HCT116 (cell line): ENCODE measurements around the gene SPACDR. TPM values are rescaled to one million over a fixed set of nuclear protein-coding genes. Genes with fewer than 3 reads are reported as not detected.
A peak's percentile ranks its signal among the peaks of the same experiment; 100 is the strongest.

Experiments
- ATAC-seq: fragments of 200-7000 bp; cut with Tn5 transposase; 2 replicates; pipeline ENCODE4 v1.9.1; 2020; ENCODE audit warnings: mild to moderate bottlenecking, moderate library complexity
- BruUV-seq: library from RNA; stranded (reverse); fragments of 400-500 nt; replicated peaks from 2 replicates; lab custom pipeline; 2021; lab: Mats Ljungman, UMichigan
- CTCF ChIA-PET: fragments of 300-600 bp; sonication (Branson Sonifier 250); formaldehyde crosslinking; loops from one replicate; lab custom pipeline; 2021; ENCODE audit warnings: antibody characterized with exemption; lab: Charles Lee
- POLR2A ChIA-PET: fragments of 300-600, 350-600 bp; sonication (Branson Sonifier 250); formaldehyde crosslinking; loops from one replicate; lab custom pipeline; 2021; ENCODE audit warnings: antibody characterized with exemption; lab: Charles Lee
- RAD21 ChIA-PET, 2 experiments: fragments of 300-600 bp; sonication (Branson Sonifier 250); formaldehyde crosslinking; loops; one replicate each; lab custom pipeline; 2023; ENCODE audit warnings: low total read pairs in 2 of 2; ENCODE audit not compliant: uncharacterized antibody in 2 of 2, unreplicated experiment in 2 of 2, low non-redundant PET in 1 of 2; lab: Charles Lee
- DNase-seq: peaks from one replicate; pipeline ENCODE4 v3.0.0-alpha.2; 2010; ENCODE audit warnings: low read depth, low spot score
- H2AFZ ChIP-seq: fragments of 200-600 bp; shearing (Covaris generic), sonication (generic); 2 replicates; pipeline ENCODE4 v1.6.1; 2017; ENCODE audit warnings: low read depth, mixed run types, mixed read lengths, antibody characterized with exemption, low read length; ENCODE audit not compliant: poor library complexity, severe bottlenecking
- H3K27ac ChIP-seq: 2 replicates; pipeline ENCODE4 v1.5.1; 2012; ENCODE audit warnings: low read depth, low read length
- H3K27me3 ChIP-seq: fragments of 200-600 bp; sonication (generic); 2 replicates; pipeline ENCODE4 v1.6.1; 2016; ENCODE audit warnings: mixed run types, low read length, mixed read lengths; ENCODE audit not compliant: insufficient read depth
- H3K36me3 ChIP-seq, 2 experiments: fragments of 200-500 bp in 1 of 2; fragments of 200-600 bp in 1 of 2; sonication (Bioruptor generic) in 1 of 2; sonication (generic) in 1 of 2; 2 replicates each; pipeline versions ENCODE4 v1.5.1 to v1.6.1; 2014 to 2016; ENCODE audit warnings: low read length in 2 of 2, inconsistent platforms in 1 of 2, mixed read lengths in 1 of 2, mixed run types in 1 of 2; ENCODE audit not compliant: insufficient read depth in 2 of 2, control insufficient read depth in 1 of 2
- H3K4me1 ChIP-seq, 2 experiments: fragments of 200-600 bp in 1 of 2; sonication (generic) in 1 of 2; 2 replicates each; pipeline versions ENCODE4 v1.5.1 to v1.6.1; 2012 to 2017; ENCODE audit warnings: low read length in 2 of 2, inconsistent platforms in 1 of 2, mild to moderate bottlenecking in 1 of 2, mixed read lengths in 1 of 2, mixed run types in 1 of 2, moderate library complexity in 1 of 2; ENCODE audit not compliant: insufficient read depth in 2 of 2, control insufficient read depth in 1 of 2
- H3K4me2 ChIP-seq: fragments of 200-600 bp; sonication (generic); 2 replicates; pipeline ENCODE4 v1.6.1; 2017; ENCODE audit warnings: mixed run types, low read length, mixed read lengths
- H3K4me3 ChIP-seq, 2 experiments: fragments of 200-600 bp in 1 of 2; sonication (generic) in 1 of 2; replicated peaks in 1 of 2; 2 replicates each; pipeline ENCODE4 v1.5.1; 2011 to 2016; ENCODE audit warnings: low read length in 2 of 2, control low read depth in 1 of 2, low read depth in 1 of 2, mild to moderate bottlenecking in 1 of 2, mixed read lengths in 1 of 2, mixed run types in 1 of 2
- H3K79me2 ChIP-seq: fragments of 200-600 bp; sonication (generic); 2 replicates; pipeline ENCODE4 v1.6.1; 2017; ENCODE audit warnings: mild to moderate bottlenecking, mixed run types, low read length, moderate library complexity, mixed read lengths; ENCODE audit not compliant: insufficient read depth
- H3K9ac ChIP-seq: fragments of 200-600 bp; sonication (generic); 2 replicates; pipeline ENCODE4 v1.6.1; 2016; ENCODE audit warnings: low read length, mixed read lengths
- H3K9me2 ChIP-seq: fragments of 200-600 bp; sonication (generic), shearing (Covaris generic); 2 replicates; pipeline ENCODE4 v1.6.1; 2017; ENCODE audit warnings: mixed run types, mild to moderate bottlenecking, moderate library complexity; ENCODE audit not compliant: insufficient read depth
- H3K9me3 ChIP-seq, 2 experiments: fragments of 200-500 bp in 1 of 2; fragments of 200-600 bp in 1 of 2; sonication (Bioruptor generic) in 1 of 2; sonication (generic) in 1 of 2; 2 replicates each; pipeline ENCODE4 v1.6.1; 2014 to 2017; ENCODE audit warnings: low read length in 2 of 2, mixed read lengths in 2 of 2, inconsistent platforms in 1 of 2, low read depth in 1 of 2, mild to moderate bottlenecking in 1 of 2, mixed run types in 1 of 2, moderate library complexity in 1 of 2; ENCODE audit not compliant: control insufficient read depth in 1 of 2, insufficient read depth in 1 of 2
- H4K20me1 ChIP-seq: fragments of 200-600 bp; sonication (generic), shearing (Covaris generic); 2 replicates; pipeline ENCODE4 v1.6.1; 2017; ENCODE audit warnings: mixed run types, mild to moderate bottlenecking, moderate library complexity; ENCODE audit not compliant: insufficient read depth
- CBX3 ChIP-seq: IDR thresholded peaks from 2 replicates; pipeline ENCODE4 v1.6.1; 2012; ENCODE audit warnings: low read depth
- CEBPB ChIP-seq: IDR thresholded peaks from 2 replicates; pipeline ENCODE4 v1.6.1; 2012; ENCODE audit warnings: low read depth
- CTCF ChIP-seq, 3 experiments: fragments of 200-600 bp in 1 of 3; sonication (generic) in 1 of 3; IDR thresholded peaks in 2 of 3; conservative IDR thresholded peaks in 1 of 3; 2 replicates each; pipeline ENCODE4 v1.5.1; 2012 to 2017; ENCODE audit warnings: low read depth in 2 of 3, low read length in 2 of 3, antibody characterized with exemption in 1 of 3, borderline replicate concordance in 1 of 3, control low read depth in 1 of 3, mild to moderate bottlenecking in 1 of 3, mixed read lengths in 1 of 3, mixed run types in 1 of 3, moderate library complexity in 1 of 3; ENCODE audit not compliant: insufficient read depth in 1 of 3
- ELF1 ChIP-seq: IDR thresholded peaks from 2 replicates; pipeline ENCODE4 v1.6.1; 2012; ENCODE audit warnings: low read depth, borderline replicate concordance
- EZH2 ChIP-seq: fragments of 200-600 bp; sonication (generic); IDR thresholded peaks from 2 replicates; pipeline ENCODE4 v1.6.1; 2017; ENCODE audit warnings: antibody characterized with exemption, mixed run types
- EZH2phosphoT487 ChIP-seq: fragments of 200-600 bp; IDR thresholded peaks from 2 replicates; pipeline ENCODE4 v1.6.1; 2018; ENCODE audit warnings: antibody characterized with exemption, borderline replicate concordance
- FOSL1 ChIP-seq: IDR thresholded peaks from 2 replicates; pipeline ENCODE4 v1.6.1; 2012; ENCODE audit warnings: low read depth
- JUND ChIP-seq: IDR thresholded peaks from 2 replicates; pipeline ENCODE4 v1.6.1; 2012
- MAX ChIP-seq: IDR thresholded peaks from 2 replicates; pipeline ENCODE4 v1.6.1; 2012
- POLR2AphosphoS5 ChIP-seq: IDR thresholded peaks from 2 replicates; pipeline ENCODE4 v1.6.1; 2011; ENCODE audit warnings: mild to moderate bottlenecking, low read depth, low read length, moderate library complexity
- RAD21 ChIP-seq: IDR thresholded peaks from 2 replicates; pipeline ENCODE4 v1.6.1; 2012; ENCODE audit warnings: low read depth, mild to moderate bottlenecking
- REST ChIP-seq: IDR thresholded peaks from 2 replicates; pipeline ENCODE4 v1.6.1; 2012; ENCODE audit warnings: low read depth
- SIN3A ChIP-seq: IDR thresholded peaks from 2 replicates; pipeline ENCODE4 v1.6.1; 2012; ENCODE audit warnings: low read depth
- SP1 ChIP-seq: IDR thresholded peaks from 2 replicates; pipeline ENCODE4 v1.6.1; 2012; ENCODE audit warnings: low read depth
- ZNF274 ChIP-seq: fragments of 200-500 bp; sonication (Bioruptor generic); IDR thresholded peaks from 2 replicates; pipeline ENCODE4 v1.6.1; 2014; ENCODE audit warnings: mild to moderate bottlenecking, low read depth, low read length, inconsistent platforms
- intact Hi-C: fragments of 100-400 bp; cut with micrococcal nuclease; formaldehyde crosslinking; loops from 2 replicates; pipeline ENCODE4 v1.10.0; 2022
- total RNA-seq: library from RNA; stranded (reverse); gene quantifications from one replicate; pipeline ENCODE4 v1.2.1, GENCODE V29; 2021; ENCODE audit not compliant: unreplicated experiment

The SPACDR gene
- total RNA-seq, 1 experiment from 2014 or later: 1.7 TPM

GRCh38 chr7:100432621-100433275, 31.3 kb downstream of the SPACDR start:
- ChIA-PET CTCF (no interaction called here), POLR2A (no interaction called here), RAD21 (no interaction called here)
- TF ChIP-seq SIN3A: no peak
- no peak for TF ChIP-seq SP1
- TF ChIP-seq ZNF274: no peak
- TF ChIP-seq POLR2AphosphoS5: no peak; the same call in 1 of the 2 replicates
- no peak for TF ChIP-seq JUND
- no peak for TF ChIP-seq CEBPB
- Histone ChIP-seq H3K36me3 (peaks cover 5 to 39% of the 10 kb centered on the region in 2 experiments; a peak in 2 of 4 replicates), H3K9me2 (no peaks in the 10 kb centered on the region), H2AFZ (no peak overlapping the region), H3K27ac (no peak overlapping the region; the same call in 1 of the 2 replicates), H3K4me1 (peaks cover 2 to 71% of the 10 kb centered on the region in 2 experiments), H3K79me2 (peaks cover 62% of the 10 kb centered on the region), H3K4me3 (no peak overlapping the region), H3K9ac (no peak overlapping the region), H3K4me2 (no peak overlapping the region), H4K20me1 (no peaks in the 10 kb centered on the region), H3K9me3 (no peaks in the 10 kb centered on the region), H3K27me3 (no peaks in the 10 kb centered on the region)
- DNase-seq (no peak), ATAC-seq (no peak)
- BruUV-seq: no TSS peak
- intact Hi-C loops: no loop called here

- H3K9me2 ChIP-seq: no peaks in the 10 kb centered on the region
- no peak overlapping the region for H3K4me3 ChIP-seq
- peaks cover 5 to 39% of the 10 kb centered on the region in 2 experiments; a peak in 2 of 4 replicates for H3K36me3 ChIP-seq
- ChIA-PET RAD21 (no interaction called here), POLR2A (no interaction called here), CTCF (no interaction called here)
- H3K9ac ChIP-seq: peak overlapping the region; percentile 11; the same call in 1 of the 2 replicates
- H4K20me1 ChIP-seq: no peaks in the 10 kb centered on the region
- H3K27ac ChIP-seq: 0 out of 2 replicates have a peak overlapping the region, but pooled peaks have one; percentile 12
- H3K4me1 ChIP-seq: peaks cover 1 to 71% of the 10 kb centered on the region in 2 experiments
- peaks cover 62% of the 10 kb centered on the region for H3K79me2 ChIP-seq
- intact Hi-C loops: no loop called here
- H3K27me3 ChIP-seq: no peaks in the 10 kb centered on the region
- no peaks in the 10 kb centered on the region for H3K9me3 ChIP-seq
- no peak overlapping the region for H2AFZ ChIP-seq
- H3K4me2 ChIP-seq: no peak overlapping the region
- DNase-seq (no peak), ATAC-seq (no peak)
- no TSS peak for BruUV-seq
- no peak for TF ChIP-seq REST
- TF ChIP-seq EZH2phosphoT487: no peak
- no peak for TF ChIP-seq RAD21
- TF ChIP-seq CTCF (IDR thresholded peaks at IDR 0.05 in 2 of 3, conservative IDR thresholded peaks at IDR 0.05 in 1 of 3; ENCODE audit: borderline replicate concordance in 1 of 3, insufficient read depth in 1 of 3, low read depth in 2 of 3, low read length in 2 of 3): no peak
- no peak for TF ChIP-seq FOSL1
- TF ChIP-seq MAX: no peak
- no peak for TF ChIP-seq CEBPB
- TF ChIP-seq SIN3A: no peak
- TF ChIP-seq CBX3: no peak
- no peak for TF ChIP-seq POLR2AphosphoS5
- no peak for TF ChIP-seq ELF1
- no peak for TF ChIP-seq EZH2
Measured at GRCh38 chr7:100432053-100432452, 32.0 kb downstream of the SPACDR start.
